Right lobe of liver (tissue), 6 donors: ENCODE measurements around the gene KCNA2. TPM values are rescaled to one million over a fixed set of nuclear protein-coding genes. Genes with fewer than 3 reads are reported as not detected.
A peak's percentile ranks its signal among the peaks of the same experiment; 100 is the strongest.

Experiments
- ATAC-seq, 4 donors: fragments of 200-7000 bp; cut with Tn5 transposase; one replicate each; pipeline ENCODE4 v1.9.1; 2020; ENCODE audit warnings: mild to moderate bottlenecking in 4 of 4, moderate library complexity in 4 of 4
- DNase-seq, 3 donors: peaks; one replicate each; pipeline ENCODE4 v3.0.0-alpha.2; 2020
- H3K27ac ChIP-seq, 3 donors: fragments of 200-600 bp; one replicate each; pipeline ENCODE4 v1.8.0; 2022
- H3K27me3 ChIP-seq, 2 donors: fragments of 200-600 bp; one replicate each; pipeline ENCODE4 v1.8.0; 2022
- H3K36me3 ChIP-seq, 4 donors: fragments of 200-600 bp; sonication (generic) in 1 of 4; one replicate each; pipeline versions ENCODE4 v1.5.1 to v1.8.0; 2017 to 2022; ENCODE audit warnings: control low read depth in 1 of 4
- H3K4me1 ChIP-seq, 4 donors: fragments of 200-600 bp; sonication (generic) in 1 of 4; one replicate each; pipeline versions ENCODE4 v1.5.1 to v1.8.0; 2017 to 2022; ENCODE audit warnings: control low read depth in 1 of 4
- H3K4me3 ChIP-seq, 3 donors: fragments of 200-600 bp; one replicate each; pipeline ENCODE4 v1.8.0; 2022
- H3K9me3 ChIP-seq, 4 donors: fragments of 200-600 bp; sonication (generic) in 1 of 4; one replicate each; pipeline versions ENCODE4 v1.5.1 to v1.8.0; 2017 to 2022; ENCODE audit warnings: control low read depth in 1 of 4
- POLR2A ChIP-seq: fragments of 450-650 bp; IDR thresholded peaks from one replicate; pipeline ENCODE4 v1.6.1; 2017; ENCODE audit warnings: antibody characterized with exemption, mild to moderate bottlenecking
- WGBS: methylation state at CpG from one replicate; pipeline ENCODE4 v1.1.6; 2018; ENCODE audit warnings: low coverage, low lambda C conversion rate; ENCODE audit not compliant: insufficient coverage; ENCODE audit errors: missing lambda C conversion rate; 5-methylcytosine and 5-hydroxymethylcytosine counted together
- intact Hi-C, 2 donors: fragments of 100-400 bp; cut with DNase I; formaldehyde crosslinking; loops; one replicate each; pipeline versions ENCODE4 v1.11.2 to v1.14.1; 2022
- total RNA-seq, 6 experiments: library from RNA; depleted of rRNA in 2 of 6; stranded (reverse); fragments of >200 nt in 2 of 6; fragmentation: NEBNext Ultra II Directional in 3 of 6; extraction: Animal tissue kit (Norgen Biotek cat#: 25700) in 3 of 6; gene quantifications; one replicate each; pipeline versions ENCODE4 v1.1.0 to v1.2.4, GENCODE V29; 2016 to 2023
- TF ChIP-seq, protein P1 (sequence below), 4 donors: fragments of 200-600 bp in 3 of 4; fragments of 450-650 bp in 1 of 4; IDR thresholded peaks; one replicate each; pipeline versions ENCODE4 v1.5.1 to v1.8.0; 2016 to 2022; ENCODE audit warnings: antibody characterized with exemption in 4 of 4, mild to moderate bottlenecking in 2 of 4
- donor health status: DM: no; HTN: yes; CAD: no.
- donor health status: DM: no; HTN: no; CAD: no.
- donor health status: DM: no; HTN: no; CAD: no.
- donor health status: DM: no; HTN: yes; CAD: no.
- donor health status: DM: no; HTN: yes; CAD: no.

The KCNA2 gene
- total RNA-seq, 6 experiments from 2014 or later, result 0.04 to 0.10 (median 0.07) TPM; not detected in 3

DNA sequence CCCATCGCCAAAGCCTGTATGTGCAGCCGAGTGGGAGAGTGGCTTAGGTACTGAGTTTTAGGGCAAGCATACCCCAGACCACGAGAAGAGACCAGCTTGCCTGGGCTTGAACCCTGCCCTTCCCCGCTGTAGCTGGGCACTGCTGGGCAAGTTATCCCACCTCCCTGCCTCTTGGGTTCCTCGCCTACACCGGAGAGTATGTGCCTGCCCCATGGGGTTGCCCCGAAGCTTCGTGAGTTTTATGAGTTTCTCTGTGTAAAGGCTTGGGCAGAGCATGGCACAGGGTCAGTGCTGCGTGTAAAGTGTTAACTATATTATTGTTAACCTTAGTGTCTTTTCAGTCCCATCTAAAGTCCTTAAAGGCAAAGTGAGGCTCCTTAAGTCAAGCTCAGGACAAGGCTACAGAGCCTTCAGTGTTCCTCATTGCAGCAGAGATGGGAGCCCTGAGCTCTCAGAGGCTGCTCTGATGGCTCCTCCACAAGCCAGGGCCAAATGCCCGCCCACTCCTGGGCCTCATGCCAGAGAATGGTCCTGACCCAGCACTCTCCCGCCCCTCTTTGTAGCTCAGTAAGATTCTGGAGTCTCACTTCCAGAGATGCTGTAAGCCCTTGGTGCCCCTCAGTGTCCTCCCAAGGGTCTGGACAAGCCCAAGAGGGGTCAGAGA lies 50.2 kb downstream of the KCNA2 start:
- DNase-seq, result no peak
- H3K36me3 ChIP-seq, result no peaks in the 10 kb centered on the region
- no peak for TF ChIP-seq POLR2A
- TF ChIP-seq, protein P1, sequence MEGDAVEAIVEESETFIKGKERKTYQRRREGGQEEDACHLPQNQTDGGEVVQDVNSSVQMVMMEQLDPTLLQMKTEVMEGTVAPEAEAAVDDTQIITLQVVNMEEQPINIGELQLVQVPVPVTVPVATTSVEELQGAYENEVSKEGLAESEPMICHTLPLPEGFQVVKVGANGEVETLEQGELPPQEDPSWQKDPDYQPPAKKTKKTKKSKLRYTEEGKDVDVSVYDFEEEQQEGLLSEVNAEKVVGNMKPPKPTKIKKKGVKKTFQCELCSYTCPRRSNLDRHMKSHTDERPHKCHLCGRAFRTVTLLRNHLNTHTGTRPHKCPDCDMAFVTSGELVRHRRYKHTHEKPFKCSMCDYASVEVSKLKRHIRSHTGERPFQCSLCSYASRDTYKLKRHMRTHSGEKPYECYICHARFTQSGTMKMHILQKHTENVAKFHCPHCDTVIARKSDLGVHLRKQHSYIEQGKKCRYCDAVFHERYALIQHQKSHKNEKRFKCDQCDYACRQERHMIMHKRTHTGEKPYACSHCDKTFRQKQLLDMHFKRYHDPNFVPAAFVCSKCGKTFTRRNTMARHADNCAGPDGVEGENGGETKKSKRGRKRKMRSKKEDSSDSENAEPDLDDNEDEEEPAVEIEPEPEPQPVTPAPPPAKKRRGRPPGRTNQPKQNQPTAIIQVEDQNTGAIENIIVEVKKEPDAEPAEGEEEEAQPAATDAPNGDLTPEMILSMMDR (IDR thresholded peaks at IDR 0.05), result no peak
- no peak overlapping the region for H3K4me3 ChIP-seq
- WGBS, result 64% methylated on average over 5 of the region's 11 CpGs
- H3K27ac ChIP-seq, result no peak overlapping the region
- intact Hi-C loops, result loop anchor here in 1 of 2 donors (10.0 kb wide), 1 partner anchor 229 kb away; no protein-coding TSS in a partner anchor
- H3K27me3 ChIP-seq, result peaks cover 0 to 4% of the 10 kb centered on the region in 2 donors
- H3K9me3 ChIP-seq, result no peaks in the 10 kb centered on the region
- no peaks in the 10 kb centered on the region for H3K4me1 ChIP-seq
- ATAC-seq, result peak; percentile 7 to 37 (median 15)

DNA sequence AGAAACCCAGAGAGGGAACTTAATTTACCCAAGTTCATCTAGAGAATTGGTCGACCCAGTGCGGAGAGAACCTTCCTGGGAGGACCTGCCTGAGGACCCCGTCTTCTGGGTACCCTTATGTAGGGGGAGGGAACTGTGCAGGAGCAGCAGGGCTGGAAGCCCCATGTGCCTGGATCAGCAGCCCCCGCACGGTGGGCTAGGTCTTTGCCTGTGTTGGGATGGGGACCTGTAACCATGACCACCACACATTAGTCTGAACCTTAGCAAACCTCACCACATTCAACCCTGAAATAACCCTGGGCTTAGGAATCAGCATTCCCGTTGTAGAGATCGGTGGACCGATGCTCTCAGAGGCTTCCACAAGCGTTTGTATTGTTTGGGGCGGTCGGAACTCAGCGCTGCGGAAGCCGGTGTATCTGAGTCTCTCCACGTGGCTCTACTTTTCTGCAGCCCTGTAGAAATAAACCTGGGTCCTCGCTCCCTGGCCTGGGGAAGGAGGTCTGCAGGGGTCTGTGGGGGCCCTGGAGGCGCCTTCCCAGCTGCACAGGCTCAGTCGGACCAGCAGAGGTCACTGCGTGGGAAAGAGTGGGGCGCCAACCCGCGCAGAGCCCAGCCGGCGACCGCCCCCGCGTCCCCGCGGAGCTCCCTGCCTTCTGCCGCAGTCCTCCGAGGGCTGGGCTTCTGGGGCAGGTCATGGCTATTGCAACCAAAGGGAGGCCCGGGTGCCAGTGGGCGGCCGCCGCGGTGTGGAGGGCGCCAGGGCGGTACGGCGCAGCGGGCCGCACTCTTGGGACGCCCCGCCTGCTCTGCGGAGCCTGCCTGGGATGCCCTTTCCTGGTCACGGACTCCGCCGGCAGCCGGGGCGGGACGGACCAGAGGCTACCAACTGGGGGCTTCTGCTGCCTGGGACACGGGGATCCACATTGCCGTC lies 51.0 kb downstream of the KCNA2 start:
- H3K4me3 ChIP-seq, result peak overlapping the region in 2 of 3 donors; percentile 25 to 35
- intact Hi-C loops, result loop anchor here in 1 of 2 donors (10.0 kb wide), 1 partner anchor 230 kb away; no protein-coding TSS in a partner anchor

DNA sequence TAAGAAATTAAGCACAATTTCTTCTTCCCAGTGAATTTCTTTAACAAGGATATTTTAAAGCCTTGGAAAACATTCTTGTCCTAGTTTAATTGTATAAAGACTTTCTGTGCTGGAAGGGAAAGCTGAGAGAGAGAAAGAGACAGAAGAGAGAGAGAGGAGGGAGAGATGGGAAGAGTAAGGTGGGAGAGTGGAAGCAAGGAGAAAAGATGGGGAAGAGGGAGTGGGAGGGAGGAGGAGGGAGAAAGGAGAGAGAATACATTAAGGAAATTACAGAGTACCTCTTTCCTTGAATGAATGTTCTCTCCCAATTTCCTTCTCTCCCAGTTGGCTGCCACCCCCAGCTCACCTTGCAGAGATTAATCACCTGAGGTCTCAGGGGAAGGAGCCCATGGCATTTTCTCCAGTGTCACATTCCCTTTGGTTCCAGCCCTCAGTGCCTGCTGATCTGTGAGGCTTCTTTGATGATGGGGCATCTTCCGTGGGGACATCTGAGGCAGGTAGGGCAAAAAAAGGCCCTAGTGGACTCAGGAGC lies 54.8 kb downstream of the KCNA2 start:
- WGBS, result 56% methylated on average over 1 of the region's 1 CpG
- H3K9me3 ChIP-seq, result no peaks in the 10 kb centered on the region
- intact Hi-C loops, result loop anchor here in 1 of 2 donors (10.0 kb wide), 1 partner anchor 233 kb away; no protein-coding TSS in a partner anchor
- no peak overlapping the region for H3K4me3 ChIP-seq
- DNase-seq (no peak), ATAC-seq (no peak)
- no peak for TF ChIP-seq POLR2A
- TF ChIP-seq, protein P1 (IDR thresholded peaks at IDR 0.05), result no peak
- peaks cover 0 to 4% of the 10 kb centered on the region in 2 donors for H3K27me3 ChIP-seq
- H3K36me3 ChIP-seq, result no peaks in the 10 kb centered on the region
- no peaks in the 10 kb centered on the region for H3K4me1 ChIP-seq
- no peak overlapping the region for H3K27ac ChIP-seq

More for the DNA sequence above, 51.0 kb downstream of the KCNA2 start:
- no peaks in the 10 kb centered on the region for H3K9me3 ChIP-seq
- 13% methylated on average over 13 of the region's 53 CpGs for WGBS
- TF ChIP-seq, protein P1 (IDR thresholded peaks at IDR 0.05), result peak; percentile 44 to 72 (median 62)
- TF ChIP-seq POLR2A, result no peak
- H3K36me3 ChIP-seq, result no peaks in the 10 kb centered on the region
- H3K27ac ChIP-seq, result no peak overlapping the region
- no peaks in the 10 kb centered on the region for H3K4me1 ChIP-seq
- H3K27me3 ChIP-seq, result peaks cover 0 to 4% of the 10 kb centered on the region in 2 donors
- peak; percentile 50 to 61 (median 60) for DNase-seq
- peak; percentile 81 to 96 (median 87) for ATAC-seq

DNA sequence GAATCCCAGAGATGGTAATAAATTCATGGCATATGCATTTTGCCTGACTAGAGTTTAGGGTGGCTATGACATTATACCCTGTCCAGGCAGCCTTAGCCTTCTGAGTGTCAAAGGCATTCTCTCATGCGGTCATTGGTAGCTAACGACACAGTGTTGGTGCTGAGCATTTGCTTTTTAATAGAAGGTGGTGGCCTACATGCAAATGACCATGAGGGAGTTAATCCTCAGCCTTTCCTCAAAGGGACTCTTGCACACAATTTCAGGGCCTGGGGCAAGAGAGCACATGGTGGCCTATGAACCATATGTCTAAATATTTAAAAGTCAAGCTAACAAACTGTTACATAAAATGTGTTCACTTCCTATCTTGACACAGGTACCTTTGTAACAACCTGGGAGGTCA lies 56.3 kb downstream of the KCNA2 start:
- DNase-seq, result no peak
- no peak for ATAC-seq
- TF ChIP-seq, protein P1 (IDR thresholded peaks at IDR 0.05), result no peak
- TF ChIP-seq POLR2A, result no peak
- Histone ChIP-seq H3K9me3 (no peaks in the 10 kb centered on the region), H3K27ac (no peak overlapping the region), H3K36me3 (no peaks in the 10 kb centered on the region), H3K27me3 (no peaks in the 10 kb centered on the region), H3K4me1 (no peaks in the 10 kb centered on the region), H3K4me3 (no peak overlapping the region)
- WGBS, result 14% methylated on average over 1 of the region's 2 CpGs
- intact Hi-C loops, result loop anchor here in 1 of 2 donors (10.0 kb wide), 1 partner anchor 235 kb away; no protein-coding TSS in a partner anchor
